ENCODE measurements around the gene RAPGEF2. TPM values are rescaled to one million over a fixed set of nuclear protein-coding genes. Genes with fewer than 3 reads are reported as not detected.
"Not testable (repeated sequence)": the region's sequence is repeated elsewhere in the genome, so short reads cannot be mapped to it uniquely, and the experiment has no call there.

RAPGEF2 gene
- total RNA-seq, 2 experiments from 2014 or later = 24.1 to 27.8 TPM

GRCh38 chr4:159363361-159363760 is 260.5 kb downstream of the RAPGEF2 start:
- peaks cover 5% of the 10 kb centered on the region for H3K27me3 Mint-ChIP-seq
- H3K4me1 Mint-ChIP-seq = no peaks in the 10 kb centered on the region
- POLR2A ChIA-PET = no interaction called here
- H3K36me3 Mint-ChIP-seq (ENCODE audit: low read depth) = peaks cover 3% of the 10 kb centered on the region
- no peak overlapping the region for H3K4me3 Mint-ChIP-seq
- CTCF ChIA-PET = no interaction called here
- H3K27ac Mint-ChIP-seq = no peak overlapping the region
- no peak for DNase-seq
- H3K9me3 Mint-ChIP-seq = no peaks in the 10 kb centered on the region

GRCh38 chr4:159366966-159367780 is 264.3 kb downstream of the RAPGEF2 start:
- Mint-ChIP-seq H3K9me3 (no peaks in the 10 kb centered on the region), H3K27ac (no peak overlapping the region), H3K4me3 (no peak overlapping the region), H3K36me3 (ENCODE audit: low read depth) (no peaks in the 10 kb centered on the region), H3K27me3 (peaks cover 5% of the 10 kb centered on the region), H3K4me1 (peaks cover 5% of the 10 kb centered on the region)
- no peak for DNase-seq
- ChIA-PET CTCF (no interaction called here), POLR2A (no interaction called here)

- H3K36me3 Mint-ChIP-seq (ENCODE audit: low read depth) = no peaks in the 10 kb centered on the region
- H3K27me3 Mint-ChIP-seq = peaks cover 5% of the 10 kb centered on the region
- CTCF ChIA-PET = no interaction called here
- H3K9me3 Mint-ChIP-seq = no peaks in the 10 kb centered on the region
- peaks cover 5% of the 10 kb centered on the region for H3K4me1 Mint-ChIP-seq
- no peak for DNase-seq
- POLR2A ChIA-PET = no interaction called here
- no peak overlapping the region for H3K4me3 Mint-ChIP-seq
- no peak overlapping the region for H3K27ac Mint-ChIP-seq
These were observed 264.9 kb downstream of the RAPGEF2 start for GRCh38 chr4:159367781-159368080.

- H3K9me3 Mint-ChIP-seq = no peaks in the 10 kb centered on the region
- no peak overlapping the region for H3K4me3 Mint-ChIP-seq
- POLR2A ChIA-PET = no interaction called here
- peaks cover 5% of the 10 kb centered on the region for H3K4me1 Mint-ChIP-seq
- no peak overlapping the region for H3K27ac Mint-ChIP-seq
- CTCF ChIA-PET = no interaction called here
- DNase-seq = no peak
- H3K27me3 Mint-ChIP-seq = peaks cover 5% of the 10 kb centered on the region
- no peaks in the 10 kb centered on the region for H3K36me3 Mint-ChIP-seq (ENCODE audit: low read depth)
These were observed 265.4 kb downstream of the RAPGEF2 start for GRCh38 chr4:159368320-159368719.

- CTCF ChIA-PET = no interaction called here
- no peak for DNase-seq
- Mint-ChIP-seq H3K27ac (no peak overlapping the region), H3K4me1 (peaks cover 5% of the 10 kb centered on the region), H3K36me3 (ENCODE audit: low read depth) (no peaks in the 10 kb centered on the region), H3K4me3 (no peak overlapping the region), H3K27me3 (peaks cover 5% of the 10 kb centered on the region), H3K9me3 (no peaks in the 10 kb centered on the region)
- POLR2A ChIA-PET = no interaction called here
These were observed 266.4 kb downstream of the RAPGEF2 start for GRCh38 chr4:159369256-159369655.

GRCh38 chr4:159370286-159370685 is 267.4 kb downstream of the RAPGEF2 start:
- ChIA-PET CTCF (no interaction called here), POLR2A (no interaction called here)
- no peak overlapping the region for H3K4me3 Mint-ChIP-seq
- H3K36me3 Mint-ChIP-seq (ENCODE audit: low read depth) = no peaks in the 10 kb centered on the region
- no peaks in the 10 kb centered on the region for H3K9me3 Mint-ChIP-seq
- no peak overlapping the region for H3K27ac Mint-ChIP-seq
- peaks cover 5% of the 10 kb centered on the region for H3K4me1 Mint-ChIP-seq
- peaks cover 5% of the 10 kb centered on the region for H3K27me3 Mint-ChIP-seq
- no peak for DNase-seq

GRCh38 chr4:159374749-159375530 is 272.1 kb downstream of the RAPGEF2 start:
- ChIA-PET POLR2A (no interaction called here), CTCF (no interaction called here)

GRCh38 chr4:159376289-159376688 is 273.4 kb downstream of the RAPGEF2 start:
- Mint-ChIP-seq H3K27me3 (peaks cover 2% of the 10 kb centered on the region), H3K4me1 (no peaks in the 10 kb centered on the region), H3K27ac (no peak overlapping the region), H3K9me3 (no peaks in the 10 kb centered on the region), H3K4me3 (no peak overlapping the region), H3K36me3 (ENCODE audit: low read depth) (no peaks in the 10 kb centered on the region)
- no peak for DNase-seq
- CTCF ChIA-PET = interaction anchor here (0.6 kb wide), 1 partner anchor 56 kb away, joined by 3 read pairs; no protein-coding TSS in a partner anchor
- POLR2A ChIA-PET = no interaction called here

More at GRCh38 chr4:159374749-159375530, 272.1 kb downstream of the RAPGEF2 start:
- DNase-seq = no peak
- Mint-ChIP-seq H3K27me3 (peaks cover 2% of the 10 kb centered on the region), H3K9me3 (no peaks in the 10 kb centered on the region), H3K36me3 (ENCODE audit: low read depth) (no peaks in the 10 kb centered on the region), H3K27ac (no peak overlapping the region), H3K4me3 (no peak overlapping the region), H3K4me1 (peaks cover 5% of the 10 kb centered on the region)

GRCh38 chr4:159378056-159378616 is 275.3 kb downstream of the RAPGEF2 start:
- DNase-seq = no peak
- H3K4me3 Mint-ChIP-seq = no peak overlapping the region
- CTCF ChIA-PET = no interaction called here
- POLR2A ChIA-PET = no interaction called here
- H3K27ac Mint-ChIP-seq = no peak overlapping the region
- no peaks in the 10 kb centered on the region for H3K36me3 Mint-ChIP-seq (ENCODE audit: low read depth)
- no peaks in the 10 kb centered on the region for H3K4me1 Mint-ChIP-seq
- H3K9me3 Mint-ChIP-seq = no peaks in the 10 kb centered on the region
- H3K27me3 Mint-ChIP-seq = peaks cover 2% of the 10 kb centered on the region

GRCh38 chr4:159379064-159379463 is 276.2 kb downstream of the RAPGEF2 start:
- DNase-seq; POLR2A ChIA-PET; H3K9me3 Mint-ChIP-seq; H3K27me3 Mint-ChIP-seq; CTCF ChIA-PET; H3K4me3 Mint-ChIP-seq; H3K36me3 Mint-ChIP-seq (ENCODE audit: low read depth); H3K27ac Mint-ChIP-seq; H3K4me1 Mint-ChIP-seq: not testable (repeated sequence)

GRCh38 chr4:159379836-159380235 is 277.0 kb downstream of the RAPGEF2 start:
- Mint-ChIP-seq H3K36me3 (ENCODE audit: low read depth) (no peaks in the 10 kb centered on the region), H3K9me3 (no peaks in the 10 kb centered on the region)
- POLR2A ChIA-PET = no interaction called here

GRCh38 chr4:159382856-159383561 is 280.1 kb downstream of the RAPGEF2 start:
- no peak for DNase-seq
- POLR2A ChIA-PET = no interaction called here
- Mint-ChIP-seq H3K27ac (no peak overlapping the region), H3K4me1 (no peaks in the 10 kb centered on the region), H3K4me3 (no peak overlapping the region), H3K36me3 (ENCODE audit: low read depth) (no peaks in the 10 kb centered on the region), H3K9me3 (no peaks in the 10 kb centered on the region), H3K27me3 (peaks cover 14% of the 10 kb centered on the region)
- CTCF ChIA-PET = no interaction called here

More at GRCh38 chr4:159379836-159380235, 277.0 kb downstream of the RAPGEF2 start:
- no peak overlapping the region for H3K4me3 Mint-ChIP-seq
- no peak for DNase-seq
- H3K27me3 Mint-ChIP-seq = peaks cover 2% of the 10 kb centered on the region
- H3K4me1 Mint-ChIP-seq = no peaks in the 10 kb centered on the region
- H3K27ac Mint-ChIP-seq = no peak overlapping the region
- CTCF ChIA-PET = no interaction called here

- no peak for DNase-seq
- Mint-ChIP-seq H3K4me1 (no peaks in the 10 kb centered on the region), H3K27ac (no peak overlapping the region), H3K9me3 (no peaks in the 10 kb centered on the region), H3K36me3 (ENCODE audit: low read depth) (no peaks in the 10 kb centered on the region), H3K4me3 (no peak overlapping the region), H3K27me3 (peaks cover 18% of the 10 kb centered on the region)
- ChIA-PET CTCF (no interaction called here), POLR2A (no interaction called here)
These were observed 280.7 kb downstream of the RAPGEF2 start for GRCh38 chr4:159383562-159383931.

Measured in activated CD4-positive, alpha-beta memory T cell treated with anti-CD3 and anti-CD28 coated beads, Interleukin-2, amount 10 ng/mL, durations not matched to agents 7 days and 5 days (primary cell).